OCI-LY3 (cell line): ENCODE measurements around the gene ZBTB42.

Experiments
- H2AFZ ChIP-seq: fragments of 200-600, 300-600 bp; shearing (Covaris generic); 2 replicates; pipeline ENCODE4 v1.6.0; 2014; ENCODE audit warnings: antibody characterized with exemption, low read depth, low read length
- H3K27ac ChIP-seq: fragments of 200-600, 300-600 bp; sonication (generic); 2 replicates; pipeline ENCODE4 v1.5.1; 2014; ENCODE audit warnings: mild to moderate bottlenecking, low read length, moderate library complexity, mixed read lengths
- H3K27me3 ChIP-seq: fragments of 200-600, 300-600 bp; sonication (generic); 2 replicates; pipeline ENCODE4 v1.6.1; 2014; ENCODE audit warnings: low read depth, low read length, mixed read lengths
- H3K36me3 ChIP-seq: fragments of 200-600, 300-600 bp; sonication (generic); replicated peaks from 2 replicates; pipeline ENCODE3; 2014; ENCODE audit warnings: low read depth, low read length, mixed read lengths
- H3K4me1 ChIP-seq: fragments of 300-600, 200-600 bp; sonication (generic); 2 replicates; pipeline ENCODE4 v1.6.1; 2014; ENCODE audit warnings: low read length, mixed read lengths
- H3K4me2 ChIP-seq: fragments of 200-600, 300-600 bp; sonication (generic); 2 replicates; pipeline ENCODE4 v1.6.1; 2014; ENCODE audit warnings: low read length, mixed read lengths
- H3K4me3 ChIP-seq: fragments of 300-600, 200-600 bp; sonication (generic); 2 replicates; pipeline ENCODE4 v1.5.1; 2014; ENCODE audit warnings: antibody characterized with exemption, mild to moderate bottlenecking, low read length, moderate library complexity
- H3K79me2 ChIP-seq: fragments of 300-600, 200-600 bp; shearing (Covaris generic); 2 replicates; pipeline ENCODE4 v1.6.1; 2014; ENCODE audit warnings: mild to moderate bottlenecking, low read length, mixed read lengths
- H3K9ac ChIP-seq: fragments of 300-600, 200-600 bp; shearing (Covaris generic); 2 replicates; pipeline ENCODE4 v1.6.0; 2014; ENCODE audit warnings: mild to moderate bottlenecking, low read length, moderate library complexity
- H3K9me3 ChIP-seq: fragments of 200-600, 300-600 bp; shearing (Covaris generic); 2 replicates; pipeline ENCODE4 v1.6.1; 2014; ENCODE audit warnings: low read length, mixed read lengths; ENCODE audit not compliant: insufficient read depth
- H4K20me1 ChIP-seq: fragments of 200-600, 300-600 bp; sonication (generic); 2 replicates; pipeline ENCODE4 v1.6.1; 2016; ENCODE audit warnings: low read length, mixed read lengths; ENCODE audit not compliant: insufficient read depth
- CTCF ChIP-seq: fragments of 200-600, 300-600 bp; sonication (generic); IDR thresholded peaks from 2 replicates; pipeline ENCODE4 v1.5.1; 2014; ENCODE audit warnings: antibody characterized with exemption, low read length, low read depth
- EZH2phosphoT487 ChIP-seq: fragments of 200-600 bp; shearing (Covaris generic); IDR thresholded peaks from 2 replicates; pipeline ENCODE4 v1.6.1; 2018; ENCODE audit warnings: antibody characterized with exemption, mixed run types, low read depth

The ZBTB42 gene

DNA sequence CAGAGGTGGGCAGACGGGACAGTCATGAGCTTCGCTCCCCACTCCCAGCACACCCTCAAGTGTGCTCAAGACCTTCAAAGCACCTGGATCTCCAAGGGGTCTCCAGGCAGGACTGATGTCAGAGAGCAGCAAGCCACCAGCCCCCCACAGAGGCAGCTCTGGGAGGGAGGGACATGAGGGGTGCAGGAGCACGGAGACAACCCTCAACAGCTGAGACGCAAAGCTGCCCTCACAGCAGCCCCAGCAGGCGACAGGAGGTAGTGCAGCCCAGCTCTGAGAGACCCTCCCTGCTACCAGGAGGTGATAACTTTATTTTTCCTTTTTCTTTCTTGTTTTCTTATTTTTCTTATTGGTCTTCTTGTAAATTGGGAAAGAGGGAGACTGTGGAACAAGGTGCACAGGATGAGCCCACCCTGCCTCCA, 30.0 kb upstream of the ZBTB42 start:
- Histone ChIP-seq H3K27me3 (no peaks in the 10 kb centered on the region), H3K79me2 (no peaks in the 10 kb centered on the region), H3K4me1 (0 out of 2 replicates have a peak, but pooled peaks cover 2% of the 10 kb centered on the region), H3K9ac (no peak overlapping the region), H3K4me3 (no peak overlapping the region), H4K20me1 (no peaks in the 10 kb centered on the region), H2AFZ (no peak overlapping the region), H3K9me3 (no peaks in the 10 kb centered on the region), H3K4me2 (no peak overlapping the region), H3K27ac (no peak overlapping the region), H3K36me3 (peaks cover 30% of the 10 kb centered on the region)
- TF ChIP-seq EZH2phosphoT487 (no peak), CTCF (peak; percentile 29; the same call in 1 of the 2 replicates)

- Histone ChIP-seq H3K9ac (no peak overlapping the region), H4K20me1 (no peaks in the 10 kb centered on the region), H3K4me2 (no peak overlapping the region), H3K4me3 (no peak overlapping the region), H3K36me3 (peaks cover 29% of the 10 kb centered on the region), H3K4me1 (0 out of 2 replicates have a peak, but pooled peaks cover 2% of the 10 kb centered on the region), H3K27ac (no peak overlapping the region), H3K9me3 (no peaks in the 10 kb centered on the region), H3K79me2 (no peaks in the 10 kb centered on the region), H2AFZ (no peak overlapping the region), H3K27me3 (no peaks in the 10 kb centered on the region)
- TF ChIP-seq EZH2phosphoT487 (no peak), CTCF (no peak)
Measured at GRCh38 chr14:104771374-104771773, 29.5 kb upstream of the ZBTB42 start.

DNA sequence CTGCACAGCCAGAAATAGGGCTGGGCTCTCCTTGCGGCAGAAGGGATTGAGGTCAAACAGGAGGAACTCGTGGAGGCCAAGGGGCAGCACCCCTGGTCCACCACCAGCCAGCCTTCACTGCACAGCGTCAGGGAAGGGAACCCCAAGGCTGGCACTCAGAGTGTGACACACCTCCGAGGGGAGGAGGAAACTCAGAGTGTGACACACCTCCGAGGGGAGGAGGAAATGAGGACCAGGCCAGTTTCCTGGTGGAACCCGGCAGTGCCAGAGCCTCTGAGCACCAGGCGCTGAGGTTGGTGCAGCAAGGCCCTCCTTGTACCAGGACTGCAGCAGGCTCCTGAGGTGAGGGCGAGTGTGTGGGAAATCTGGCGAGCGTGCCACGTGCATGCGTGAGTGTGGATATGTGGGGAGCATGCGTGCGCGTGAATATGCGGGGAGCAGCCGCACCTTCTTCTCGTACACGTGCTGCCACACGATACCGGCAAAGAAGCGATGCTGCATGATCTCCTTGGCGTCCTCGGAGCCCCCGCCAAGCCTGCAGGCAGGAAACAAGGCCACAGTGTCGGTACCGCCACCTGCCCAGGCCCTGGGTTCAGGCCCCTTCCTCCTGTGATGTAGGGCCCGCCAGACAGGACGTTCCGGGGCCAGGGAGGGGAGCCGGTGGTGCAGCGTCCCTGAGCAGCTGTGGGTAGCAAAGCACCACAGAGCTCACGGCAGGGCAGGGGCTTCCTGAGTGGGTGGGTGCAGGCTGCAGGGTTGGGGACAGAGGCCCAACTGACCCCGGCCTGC, 28.8 kb upstream of the ZBTB42 start:
- H3K4me2 ChIP-seq: no peak overlapping the region

More for the DNA sequence above, 28.8 kb upstream of the ZBTB42 start:
- Histone ChIP-seq H3K4me3 (no peak overlapping the region), H3K36me3 (peaks cover 36% of the 10 kb centered on the region), H3K9ac (no peak overlapping the region), H3K9me3 (no peaks in the 10 kb centered on the region), H4K20me1 (no peaks in the 10 kb centered on the region), H3K27me3 (no peaks in the 10 kb centered on the region), H3K4me1 (0 out of 2 replicates have a peak, but pooled peaks cover 2% of the 10 kb centered on the region), H2AFZ (no peak overlapping the region), H3K79me2 (no peaks in the 10 kb centered on the region), H3K27ac (no peak overlapping the region)
- TF ChIP-seq CTCF (no peak), EZH2phosphoT487 (no peak)
